ENCODE measurements around the gene GDPD3.
"Not testable (repeated sequence)": the region's sequence is repeated elsewhere in the genome, so short reads cannot be mapped to it uniquely, and the experiment has no call there.

Gene GDPD3, protein sequence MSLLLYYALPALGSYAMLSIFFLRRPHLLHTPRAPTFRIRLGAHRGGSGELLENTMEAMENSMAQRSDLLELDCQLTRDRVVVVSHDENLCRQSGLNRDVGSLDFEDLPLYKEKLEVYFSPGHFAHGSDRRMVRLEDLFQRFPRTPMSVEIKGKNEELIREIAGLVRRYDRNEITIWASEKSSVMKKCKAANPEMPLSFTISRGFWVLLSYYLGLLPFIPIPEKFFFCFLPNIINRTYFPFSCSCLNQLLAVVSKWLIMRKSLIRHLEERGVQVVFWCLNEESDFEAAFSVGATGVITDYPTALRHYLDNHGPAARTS

GRCh38 chr16:30113031-30113710 is at the start of gene GDPD3:
Gene GDPD3 (minus strand): TSS chr16:30113537. CDS start chr16:30113478, 59 bp downstream.
- ATAC-seq: no peak

GRCh38 chr16:30157214-30157613 is 43.9 kb upstream of the GDPD3 start:
- ATAC-seq: no peak

- ATAC-seq: no peak
Measured at GRCh38 chr16:30155188-30155587, 41.9 kb upstream of the GDPD3 start.

- no peak for ATAC-seq
Measured at GRCh38 chr16:30152517-30152916, 39.2 kb upstream of the GDPD3 start.

GRCh38 chr16:30151091-30151490 is 37.8 kb upstream of the GDPD3 start:
- no peak for ATAC-seq

GRCh38 chr16:30149250-30149930 is 36.1 kb upstream of the GDPD3 start:
- ATAC-seq: no peak

- ATAC-seq: no peak
Measured at GRCh38 chr16:30147843-30148510, 34.6 kb upstream of the GDPD3 start.

GRCh38 chr16:30145657-30146056 is 32.3 kb upstream of the GDPD3 start:
- ATAC-seq: no peak

DNA sequence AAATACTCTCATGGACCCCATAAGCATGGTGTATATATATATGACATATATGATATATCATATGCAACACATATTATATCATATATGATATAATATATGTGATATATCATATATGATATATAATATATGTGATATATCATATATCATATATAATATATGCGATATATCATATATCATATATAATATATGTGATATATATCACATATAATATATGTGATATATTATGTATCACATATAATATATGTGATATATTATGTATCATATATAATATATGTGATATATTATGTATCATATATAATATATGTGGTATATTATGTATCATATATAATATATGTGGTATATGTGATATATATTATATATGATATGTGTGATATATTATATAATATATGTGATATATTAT is 31.6 kb upstream of the GDPD3 start:
- no peak for ATAC-seq

DNA sequence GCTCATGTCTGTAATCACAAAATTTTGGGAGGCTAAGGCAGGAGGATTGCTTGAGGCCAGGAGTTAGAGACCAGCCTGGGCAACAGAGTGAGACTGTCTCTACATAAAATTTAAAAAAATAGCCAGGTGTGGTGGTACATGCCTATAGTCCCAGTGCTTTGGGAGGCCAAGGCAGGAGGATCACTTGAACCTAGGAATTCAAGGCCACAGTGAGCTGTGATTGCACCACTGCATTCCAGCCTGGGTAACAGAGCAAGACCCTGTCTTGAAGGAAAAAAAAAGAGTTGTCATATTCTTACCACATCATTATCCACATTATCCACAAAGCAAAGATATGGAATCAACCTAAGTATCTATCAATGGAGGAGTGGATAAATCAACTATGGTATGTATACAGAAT is 30.7 kb upstream of the GDPD3 start:
- ATAC-seq: no peak

GRCh38 chr16:30143347-30143702 is 30.0 kb upstream of the GDPD3 start:
- ATAC-seq: no peak

DNA sequence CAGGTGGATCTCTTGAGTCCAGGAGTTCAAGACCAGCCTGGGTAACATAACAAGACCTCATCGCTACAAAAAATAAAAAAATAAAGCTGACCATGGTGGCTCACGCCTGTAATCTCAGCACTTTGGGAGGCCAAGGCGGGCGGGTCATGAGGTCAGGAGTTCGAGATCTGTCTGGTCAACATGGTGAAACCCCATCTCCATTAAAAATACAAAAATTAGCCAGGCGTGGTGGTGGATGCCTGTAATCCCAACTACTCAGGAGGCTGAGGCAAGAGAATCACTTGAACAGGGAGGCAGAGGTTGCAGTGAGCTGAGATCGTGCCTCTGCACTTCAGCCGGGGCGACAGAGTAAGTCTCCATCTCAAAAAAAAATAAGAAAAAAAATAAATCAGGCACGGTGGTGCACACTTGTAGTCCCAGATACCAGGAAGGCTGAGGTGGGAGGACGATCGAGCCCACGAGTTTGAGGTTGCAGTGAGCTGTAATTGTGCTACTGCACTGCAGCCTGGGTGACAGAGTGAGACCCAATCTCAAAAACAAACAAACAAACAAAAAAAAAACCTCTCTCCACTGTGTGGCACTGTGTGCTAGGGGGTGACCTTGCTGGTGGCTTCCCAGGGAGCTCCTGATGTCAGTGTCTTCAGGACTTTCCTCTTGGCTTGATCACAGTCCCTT is 29.5 kb upstream of the GDPD3 start:
- peak in 1 of 2 donors; percentile 56 for ATAC-seq

GRCh38 chr16:30141750-30142149 is 28.4 kb upstream of the GDPD3 start:
- peak in 1 of 2 donors; percentile 27 for ATAC-seq

DNA sequence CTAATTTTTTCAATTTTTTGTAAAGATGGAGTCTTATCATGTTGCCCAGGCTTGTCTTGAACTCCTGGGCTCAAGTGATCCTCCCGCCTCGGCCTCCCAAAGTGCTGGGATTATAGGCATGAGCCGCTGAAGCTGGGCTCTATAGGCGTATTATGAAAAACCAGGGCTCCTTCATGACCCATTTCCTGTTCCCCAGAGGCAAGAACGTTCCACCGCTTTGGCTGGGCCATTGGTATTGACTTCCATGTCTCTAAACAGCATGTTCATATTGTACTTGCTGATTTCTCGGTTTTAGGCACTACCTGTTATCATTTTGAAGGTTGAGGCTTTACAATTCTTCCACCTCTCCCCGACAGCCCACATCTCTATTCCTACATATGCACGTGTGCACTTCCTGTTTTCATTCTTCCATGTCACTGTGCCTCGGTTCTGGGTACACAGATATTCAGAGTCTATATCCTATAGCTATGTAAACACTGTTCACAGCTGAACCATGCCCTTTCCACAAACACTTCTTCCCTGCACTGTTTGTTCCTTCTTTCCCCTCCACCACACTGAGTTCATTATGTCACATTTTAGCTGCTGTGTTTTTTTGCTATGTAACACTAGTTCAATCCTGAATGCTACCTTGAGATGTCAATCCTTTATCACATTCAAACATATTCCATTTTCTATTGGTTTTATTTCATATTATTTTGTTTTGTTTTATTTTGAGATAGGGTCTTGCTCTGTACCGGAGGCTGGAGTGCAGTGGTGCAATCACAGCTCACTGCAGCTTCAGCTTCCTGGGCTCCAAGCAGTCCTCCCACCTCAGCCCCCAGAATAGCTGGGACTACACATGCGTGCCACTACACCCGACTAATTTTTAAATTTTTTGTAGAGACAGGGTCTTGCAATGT is 26.5 kb upstream of the GDPD3 start:
- no peak for ATAC-seq

DNA sequence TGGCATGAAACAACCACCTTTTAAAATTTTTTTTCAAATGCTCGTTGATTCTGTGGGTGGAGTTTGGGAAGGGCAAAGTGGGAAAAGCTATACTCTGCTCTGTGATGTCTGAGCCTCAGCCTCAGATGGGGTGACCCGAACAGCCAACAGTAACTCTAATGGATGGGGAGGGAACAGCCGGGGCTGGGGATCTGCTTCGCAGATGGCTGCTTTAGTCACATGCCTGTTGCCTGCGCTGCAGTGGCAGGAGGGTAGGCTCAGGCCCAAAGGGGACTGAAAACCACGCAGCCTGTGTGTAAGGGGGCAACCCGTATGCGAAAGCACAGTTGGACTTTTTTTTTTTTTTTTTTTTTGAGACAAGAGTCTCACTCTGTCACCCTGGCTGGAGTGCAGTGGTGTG is 24.6 kb upstream of the GDPD3 start:
- ATAC-seq: no peak

DNA sequence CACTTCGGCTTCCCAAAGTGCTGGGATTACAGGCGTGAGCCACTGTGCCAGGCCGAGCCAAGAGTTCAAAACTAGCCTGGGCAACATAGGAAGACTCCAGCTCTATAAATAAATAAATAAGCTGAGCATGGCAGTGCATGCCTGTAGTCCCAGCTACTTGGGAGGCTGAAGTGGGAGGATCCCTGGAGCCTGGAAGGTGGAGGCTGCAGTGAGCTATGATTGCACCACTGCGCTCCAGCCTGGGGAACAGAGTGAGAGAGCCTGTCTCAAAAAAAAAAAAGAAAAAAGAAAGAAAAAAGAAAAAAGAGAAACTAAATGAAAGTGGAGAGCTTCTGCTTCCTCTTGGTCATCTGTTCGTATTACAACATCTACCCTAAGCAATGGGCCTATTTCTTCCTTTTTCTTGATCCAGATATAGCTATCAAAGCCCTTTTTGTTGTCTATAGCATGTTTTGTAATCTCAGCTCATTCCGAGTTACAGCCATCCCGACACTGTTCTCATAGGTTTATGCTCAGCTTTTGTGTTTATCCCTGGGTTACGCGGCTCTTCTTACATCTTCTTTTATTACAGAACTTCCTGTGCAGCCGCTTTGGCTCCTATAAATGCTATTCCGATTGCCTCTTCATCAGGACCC is 23.8 kb upstream of the GDPD3 start:
- ATAC-seq: no peak

GRCh38 chr16:30132591-30132990 is 19.3 kb upstream of the GDPD3 start:
- ATAC-seq: no peak

GRCh38 chr16:30131869-30132475 is 18.6 kb upstream of the GDPD3 start:
- no peak for ATAC-seq

DNA sequence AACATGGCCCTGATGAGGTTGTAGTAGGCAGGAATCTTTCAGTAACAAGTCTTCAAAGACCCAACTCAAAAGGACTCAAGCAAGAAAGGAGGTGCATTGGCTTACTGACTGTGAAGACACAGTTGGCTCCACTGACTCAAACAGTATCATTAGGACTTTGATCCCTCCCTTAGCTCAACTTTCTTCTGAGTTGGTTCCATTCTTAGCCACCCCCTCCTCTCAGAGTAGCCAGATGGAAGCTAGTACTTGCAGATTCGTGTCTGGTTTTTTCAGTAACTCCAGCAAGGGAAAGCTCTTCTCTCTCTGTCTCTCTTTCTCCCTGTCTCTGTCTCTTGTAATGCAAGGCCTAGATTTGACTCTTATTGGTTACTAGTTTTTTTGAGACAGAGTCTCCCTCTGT is 14.7 kb upstream of the GDPD3 start:
- ATAC-seq: no peak

GRCh38 chr16:30125690-30126089 is 12.4 kb upstream of the GDPD3 start:
- not testable (repeated sequence) for ATAC-seq

DNA sequence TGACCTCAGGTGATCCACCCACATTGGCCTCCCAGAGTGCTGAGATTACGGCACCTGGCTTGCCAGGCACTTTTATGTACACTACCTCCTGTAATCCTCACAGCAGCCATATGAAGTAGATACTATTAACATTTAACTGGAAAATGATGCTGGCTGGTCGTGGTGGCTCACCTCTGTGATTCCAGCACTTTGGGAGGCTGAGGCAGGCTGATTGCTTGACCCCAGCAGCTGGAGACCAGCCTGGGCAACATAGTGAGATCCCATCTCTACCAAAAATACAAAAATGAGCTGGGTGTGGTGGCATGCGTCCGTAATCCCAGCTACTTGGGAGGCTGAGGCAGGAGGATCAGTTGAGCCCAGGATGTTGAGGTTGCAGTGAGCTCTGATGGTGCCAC is 11.6 kb upstream of the GDPD3 start:
- ATAC-seq: no peak

Data from activated CD4-positive, CD25-positive, alpha-beta regulatory T cell treated with anti-CD3 and anti-CD28 coated beads, Interleukin-2, amount 50 U/mL, for 24 hours (primary cell).